Measurements from ENCODE around the gene TBL1X. TPM values are rescaled to one million over a fixed set of nuclear protein-coding genes. Genes with fewer than 3 reads are reported as not detected.

TBL1X gene
- total and polyA plus RNA-seq, 2 donors (not counting 1 experiment from before 2014, with no cell fraction given) = 8.8 to 65.1 TPM

GRCh38 chrX:9519546-9520216 lies 54.8 kb downstream of the TBL1X start:
- H3K9me3 ChIP-seq (ENCODE audit: control extremely low read depth in 1 of 3, control insufficient read depth in 2 of 3, insufficient read depth in 1 of 3, low read length in 2 of 3) = no peaks in the 10 kb centered on the region
- H4K20me1 ChIP-seq (ENCODE audit: control insufficient read depth, insufficient read depth, low read length, poor library complexity, severe bottlenecking) = peaks cover under 1% of the 10 kb centered on the region
- peaks cover 45% of the 10 kb centered on the region for H3K4me1 Mint-ChIP-seq
- TF ChIP-seq EZH2 (IDR thresholded peaks at IDR 0.05; ENCODE audit: borderline replicate concordance, insufficient read depth, low read depth, low read length, poor library complexity, severe bottlenecking) = no peak
- TF ChIP-seq CTCF (IDR thresholded peaks at IDR 0.05) = no peak
- intact Hi-C loops (cut with micrococcal nuclease) = no loop called here
- WGBS (ENCODE audit: insufficient coverage) = 100% methylated on average over 2 of the region's 8 CpGs
- no peak overlapping the region for H3K27ac ChIP-seq (ENCODE audit: low read length in 2 of 2)
- ATAC-seq (ENCODE audit: low read depth) = no peak
- H3K36me3 ChIP-seq (replicated peaks in 1 of 2; ENCODE audit: control extremely low read depth in 1 of 2, control insufficient read depth in 1 of 2, extremely low read depth in 1 of 2, insufficient read depth in 2 of 2, low read length in 1 of 2) = no peaks in the 10 kb centered on the region
- ChIA-PET CTCF (interaction anchor here (0.6 kb wide), 1 partner anchor 15 kb away, joined by 3 read pairs; no protein-coding TSS in a partner anchor), POLR2A (no interaction called here)
- H3K4me1 ChIP-seq (ENCODE audit: control insufficient read depth in 2 of 2, insufficient read depth in 2 of 2, low read length in 2 of 2) = peaks cover 19 to 20% of the 10 kb centered on the region in 2 donors
- no peak for DNase-seq
- H2AFZ ChIP-seq (ENCODE audit: insufficient read depth, low read depth, low read length, poor library complexity, severe bottlenecking) = no peak overlapping the region
- no peak overlapping the region for H3K4me2 ChIP-seq (replicated peaks; ENCODE audit: low read depth, low read length, poor library complexity, severe bottlenecking)
- H3K4me3 Mint-ChIP-seq = no peak overlapping the region
- no peaks in the 10 kb centered on the region for H3K27me3 Mint-ChIP-seq
- H3K9me3 Mint-ChIP-seq (ENCODE audit: insufficient read depth) = no peaks in the 10 kb centered on the region
- no peaks in the 10 kb centered on the region for H3K27me3 ChIP-seq (replicated peaks in 1 of 4; ENCODE audit: control extremely low read depth in 1 of 4, control insufficient read depth in 3 of 4, insufficient read depth in 4 of 4, low read length in 3 of 4)
- H3K27ac Mint-ChIP-seq = no peak overlapping the region
- H3K79me2 ChIP-seq (ENCODE audit: control insufficient read depth, insufficient read depth, low read length) = peaks cover 13% of the 10 kb centered on the region
- H3K4me3 ChIP-seq (ENCODE audit: control extremely low read depth in 1 of 5, extremely low read depth in 1 of 5, insufficient read depth in 1 of 5, low read depth in 2 of 5, low read length in 4 of 5) = no peak overlapping the region
- H3K9ac ChIP-seq (ENCODE audit: low read length) = no peak overlapping the region

GRCh38 chrX:9520217-9520590 lies 55.3 kb downstream of the TBL1X start:
- no peak overlapping the region for H3K9ac ChIP-seq (ENCODE audit: low read length)
- no peaks in the 10 kb centered on the region for H3K27me3 ChIP-seq (replicated peaks in 1 of 4; ENCODE audit: control extremely low read depth in 1 of 4, control insufficient read depth in 3 of 4, insufficient read depth in 4 of 4, low read length in 3 of 4)
- H3K79me2 ChIP-seq (ENCODE audit: control insufficient read depth, insufficient read depth, low read length) = peaks cover 16% of the 10 kb centered on the region
- H3K4me1 Mint-ChIP-seq = peaks cover 45% of the 10 kb centered on the region
- no peaks in the 10 kb centered on the region for H3K36me3 ChIP-seq (replicated peaks in 1 of 2; ENCODE audit: control extremely low read depth in 1 of 2, control insufficient read depth in 1 of 2, extremely low read depth in 1 of 2, insufficient read depth in 2 of 2, low read length in 1 of 2)
- ChIA-PET POLR2A (no interaction called here), CTCF (no interaction called here)
- H3K4me1 ChIP-seq (ENCODE audit: control insufficient read depth in 2 of 2, insufficient read depth in 2 of 2, low read length in 2 of 2) = peaks cover 20 to 22% of the 10 kb centered on the region in 2 donors
- DNase-seq = no peak
- TF ChIP-seq EZH2 (IDR thresholded peaks at IDR 0.05; ENCODE audit: borderline replicate concordance, insufficient read depth, low read depth, low read length, poor library complexity, severe bottlenecking) = no peak
- no peak overlapping the region for H3K4me3 ChIP-seq (ENCODE audit: control extremely low read depth in 1 of 5, extremely low read depth in 1 of 5, insufficient read depth in 1 of 5, low read depth in 2 of 5, low read length in 4 of 5)
- intact Hi-C loops (cut with micrococcal nuclease) = no loop called here
- ATAC-seq (ENCODE audit: low read depth) = no peak
- 100% methylated on average over 2 of the region's 6 CpGs for WGBS (ENCODE audit: insufficient coverage)
- H3K9me3 ChIP-seq (ENCODE audit: control extremely low read depth in 1 of 3, control insufficient read depth in 2 of 3, insufficient read depth in 1 of 3, low read length in 2 of 3) = no peaks in the 10 kb centered on the region
- H4K20me1 ChIP-seq (ENCODE audit: control insufficient read depth, insufficient read depth, low read length, poor library complexity, severe bottlenecking) = peaks cover 5% of the 10 kb centered on the region
- no peaks in the 10 kb centered on the region for H3K27me3 Mint-ChIP-seq
- H3K4me2 ChIP-seq (replicated peaks; ENCODE audit: low read depth, low read length, poor library complexity, severe bottlenecking) = no peak overlapping the region
- no peaks in the 10 kb centered on the region for H3K9me3 Mint-ChIP-seq (ENCODE audit: insufficient read depth)
- H3K27ac ChIP-seq (ENCODE audit: low read length in 2 of 2) = no peak overlapping the region
- no peak overlapping the region for H3K4me3 Mint-ChIP-seq
- no peak overlapping the region for H2AFZ ChIP-seq (ENCODE audit: insufficient read depth, low read depth, low read length, poor library complexity, severe bottlenecking)
- H3K27ac Mint-ChIP-seq = no peak overlapping the region

Data from B cell (primary cell).